NCI-H345 treated with DMSO at 0.1 percent for 48 hours (cell line): ENCODE results near the gene APOBEC3A.
"Not testable (repeated sequence)": the region's sequence is repeated elsewhere in the genome, so short reads cannot be mapped to it uniquely, and the experiment has no call there.

ENCODE experiments used
- DNase-seq: peaks from one replicate; lab custom pipeline; 2025; ENCODE audit not compliant: unreplicated experiment; lab: John Stamatoyannopoulos, UW

Gene APOBEC3A

GRCh38 chr22:38957808-38958650, 620 bp downstream of the APOBEC3A start:
- DNase-seq, result no peak

- DNase-seq, result not testable (repeated sequence)
Observed at GRCh38 chr22:38958651-38958943, 1.2 kb downstream of the APOBEC3A start.

GRCh38 chr22:38959590-38959989, 2.2 kb downstream of the APOBEC3A start:
- no peak for DNase-seq

GRCh38 chr22:38960673-38961072, 3.3 kb downstream of the APOBEC3A start:
- not testable (repeated sequence) for DNase-seq

- not testable (repeated sequence) for DNase-seq
Observed at GRCh38 chr22:38963291-38963738, 5.9 kb downstream of the APOBEC3A start.

- no peak for DNase-seq
Observed at GRCh38 chr22:38963872-38964271, 6.5 kb downstream of the APOBEC3A start.

DNA sequence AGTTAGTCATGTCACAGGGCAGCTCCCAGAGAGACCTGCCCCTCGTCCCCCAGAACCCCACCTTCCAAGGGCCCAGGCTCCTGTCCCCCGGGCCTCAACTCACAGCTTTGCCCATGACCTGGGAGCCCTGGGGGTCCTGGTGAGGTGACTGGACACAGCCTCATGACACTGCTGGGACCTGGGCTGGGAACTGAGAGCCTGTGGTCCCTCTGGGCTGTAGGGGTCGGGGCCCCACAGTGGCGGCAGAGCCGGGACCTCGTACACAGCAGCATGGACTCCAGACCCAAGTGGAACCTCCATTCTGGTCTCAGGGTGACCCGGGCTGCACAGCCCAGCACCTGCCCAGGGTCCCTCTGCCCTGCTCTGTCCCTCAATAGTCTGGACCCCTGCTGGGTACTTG, 6.9 kb downstream of the APOBEC3A start:
- DNase-seq, result no peak

DNA sequence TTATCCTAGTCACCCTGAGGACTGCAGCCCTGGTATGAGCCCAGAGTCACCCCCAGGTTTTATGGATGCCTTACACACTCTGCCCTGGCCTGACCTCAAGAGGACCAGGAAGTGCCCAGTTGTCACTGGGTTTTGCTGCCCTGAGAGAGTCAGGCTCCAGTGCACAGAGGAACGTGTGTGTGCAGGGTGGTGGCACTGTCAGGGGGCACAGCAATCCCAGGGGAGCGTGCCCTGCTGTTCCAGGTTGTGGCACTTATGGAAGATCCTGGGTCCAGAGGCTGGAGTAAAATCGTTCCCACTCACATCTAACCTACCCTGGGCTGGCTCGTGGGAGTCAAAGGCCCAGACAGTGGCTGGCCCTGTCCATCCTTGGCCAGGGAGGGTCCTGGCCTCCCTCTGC, 7.6 kb downstream of the APOBEC3A start:
- no peak for DNase-seq

DNA sequence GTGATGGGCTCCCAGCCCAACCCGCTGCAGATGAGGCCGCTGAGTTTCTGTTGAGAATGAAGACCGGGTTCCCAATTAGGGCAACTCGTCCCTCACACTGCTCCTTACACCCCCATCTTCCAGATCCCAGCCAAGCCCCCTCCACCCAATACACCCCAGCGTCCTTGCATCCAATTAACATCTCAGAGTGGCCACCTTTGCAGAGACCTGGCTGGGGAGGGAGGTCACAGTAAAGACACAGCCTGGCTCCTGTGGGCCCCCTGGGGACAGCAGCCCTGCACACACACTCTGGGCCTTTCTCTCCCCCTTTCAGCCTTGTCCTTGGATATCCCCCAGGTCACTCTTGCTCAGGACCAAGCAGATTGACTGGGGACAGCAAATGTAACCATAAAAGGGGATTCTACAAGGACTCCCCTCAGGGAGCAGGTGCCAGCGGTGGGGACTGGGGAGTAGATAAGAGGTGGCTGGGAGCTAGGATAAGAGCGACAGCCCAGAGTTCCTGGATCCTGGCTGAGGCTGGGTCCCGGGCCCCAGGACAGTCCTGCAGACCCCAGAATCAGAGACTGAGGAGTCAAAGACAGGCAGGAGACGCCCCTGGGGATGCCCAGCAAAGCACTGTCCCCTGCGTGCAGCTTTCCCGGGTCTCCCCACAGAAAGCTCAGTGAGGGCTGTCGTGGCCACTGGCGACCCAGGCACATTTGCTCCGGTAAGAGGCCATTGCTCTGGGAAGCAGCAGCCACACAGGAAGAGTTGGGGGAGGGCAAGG, 8.4 kb downstream of the APOBEC3A start:
- no peak for DNase-seq

DNA sequence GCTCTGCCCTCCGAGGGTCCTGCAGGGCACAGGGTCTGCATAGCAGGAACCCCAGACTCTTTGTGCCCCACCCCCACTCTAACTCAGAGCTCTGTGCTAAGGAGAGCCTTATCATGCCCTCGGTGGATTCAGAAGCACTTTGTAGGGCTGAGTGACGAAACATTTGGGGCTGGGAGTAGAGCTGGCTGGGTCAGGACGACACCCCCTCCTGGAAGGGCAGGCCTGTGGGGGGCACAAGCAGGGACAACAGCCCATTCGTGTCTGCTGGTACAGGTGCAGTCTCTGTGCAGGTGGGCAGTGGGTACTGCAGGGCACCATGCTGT, 8.9 kb downstream of the APOBEC3A start:
- no peak for DNase-seq

GRCh38 chr22:38966942-38967341, 9.5 kb downstream of the APOBEC3A start:
- DNase-seq, result no peak

GRCh38 chr22:38967451-38968450, 10.3 kb downstream of the APOBEC3A start:
- DNase-seq, result no peak

- no peak for DNase-seq
Observed at GRCh38 chr22:38968801-38969200, 11.4 kb downstream of the APOBEC3A start.

DNA sequence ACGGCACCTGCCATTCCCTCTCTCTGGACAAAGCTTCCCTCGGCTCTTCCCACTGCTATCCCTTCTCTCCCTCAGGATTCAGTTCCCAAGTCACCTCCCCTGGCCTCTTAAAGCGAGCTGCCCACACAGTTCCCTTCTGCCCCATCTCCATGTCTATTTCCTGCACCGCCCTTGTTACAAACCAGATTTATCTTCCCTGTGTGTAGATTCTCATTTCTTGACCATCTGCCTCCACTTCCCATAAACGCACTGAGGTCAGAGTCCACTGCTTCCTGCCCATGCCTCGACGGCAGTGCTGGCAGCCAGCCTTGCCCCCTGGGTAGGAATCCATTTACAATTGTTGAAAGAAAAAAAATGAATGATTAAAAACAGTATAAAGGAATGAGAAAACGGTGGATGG, 13.1 kb downstream of the APOBEC3A start:
- DNase-seq, result no peak

DNA sequence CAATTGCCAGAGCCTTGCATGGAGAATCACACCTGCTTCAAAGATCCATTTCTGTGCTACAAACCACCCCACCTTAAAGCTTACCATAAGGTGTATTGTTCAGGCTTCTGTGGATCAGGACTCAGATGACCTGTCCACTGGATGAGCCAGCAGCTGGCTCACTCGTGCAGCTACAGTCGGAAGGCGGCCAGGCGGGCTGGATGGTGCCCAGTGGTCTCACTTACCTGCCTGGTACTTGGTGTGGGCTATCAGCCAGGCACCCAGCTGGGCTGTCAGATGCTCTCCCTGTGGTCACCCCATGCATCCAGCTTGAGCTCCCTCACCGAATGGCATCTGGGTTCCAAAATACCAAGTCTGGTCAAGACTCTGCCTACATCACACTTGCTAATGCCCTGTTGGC, 13.8 kb downstream of the APOBEC3A start:
- DNase-seq, result no peak

- no peak for DNase-seq
Observed at GRCh38 chr22:38971791-38972190, 14.4 kb downstream of the APOBEC3A start.

DNA sequence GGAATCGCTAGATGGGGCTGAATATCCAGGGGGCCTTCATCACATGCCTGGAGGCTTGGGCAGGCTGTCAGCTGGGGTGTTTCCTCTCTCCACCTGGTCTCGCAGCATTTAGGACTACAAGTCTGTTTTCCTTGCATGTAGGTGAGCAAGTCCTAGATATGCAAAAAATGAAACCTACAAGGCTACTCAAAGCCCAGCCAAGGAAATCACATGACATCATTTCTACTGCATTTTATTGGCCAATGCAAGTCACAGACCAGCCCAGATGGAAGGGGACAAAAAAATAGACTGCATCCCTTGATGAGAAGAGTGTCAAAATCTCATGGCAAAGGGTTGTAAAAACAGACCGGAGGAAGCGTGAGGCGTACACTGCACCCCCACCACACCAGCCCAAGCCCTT, 15.1 kb downstream of the APOBEC3A start:
- DNase-seq, result no peak

DNA sequence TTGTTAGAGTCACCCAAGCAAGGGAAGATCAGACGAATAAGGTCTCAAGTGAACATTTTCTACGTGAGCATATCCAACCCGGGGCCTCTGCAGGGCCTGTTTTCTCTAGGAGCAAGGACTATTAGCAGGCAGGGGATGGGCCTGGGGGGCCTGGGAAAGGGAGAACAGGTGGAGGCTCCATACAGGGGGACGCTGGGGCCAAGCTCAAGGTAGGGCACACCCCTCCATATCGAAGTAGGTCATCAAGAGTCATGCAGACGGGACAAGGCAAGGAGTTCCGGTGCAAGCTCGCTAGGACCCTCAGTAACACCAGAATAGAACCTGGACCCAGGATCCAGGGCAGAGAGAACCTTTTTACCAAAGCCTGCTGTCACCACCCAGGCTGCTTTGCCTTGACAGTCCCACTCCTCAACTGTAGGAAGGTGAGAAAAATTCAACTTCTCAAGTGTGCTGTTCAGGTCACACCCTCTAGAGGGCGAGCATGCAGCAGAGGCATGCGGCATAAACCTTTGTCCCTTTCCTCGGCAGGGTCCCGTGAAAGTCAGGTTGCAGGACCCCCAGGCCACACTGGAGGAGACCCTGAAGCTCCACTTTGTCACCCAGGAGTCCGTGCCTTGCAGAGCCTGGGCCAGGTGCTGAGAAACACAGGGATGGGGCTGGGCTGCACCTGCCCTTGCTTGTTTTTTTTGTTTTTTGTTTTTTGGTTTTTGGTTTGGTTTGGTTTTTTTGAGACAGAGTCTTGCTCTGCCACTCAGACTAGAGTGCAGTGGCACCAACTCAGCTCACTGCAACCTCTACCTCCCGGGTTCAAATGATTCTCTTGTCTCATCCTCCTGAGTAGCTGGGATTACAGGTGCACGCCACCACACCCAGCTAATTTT, 16.1 kb downstream of the APOBEC3A start:
- DNase-seq, result no peak

DNA sequence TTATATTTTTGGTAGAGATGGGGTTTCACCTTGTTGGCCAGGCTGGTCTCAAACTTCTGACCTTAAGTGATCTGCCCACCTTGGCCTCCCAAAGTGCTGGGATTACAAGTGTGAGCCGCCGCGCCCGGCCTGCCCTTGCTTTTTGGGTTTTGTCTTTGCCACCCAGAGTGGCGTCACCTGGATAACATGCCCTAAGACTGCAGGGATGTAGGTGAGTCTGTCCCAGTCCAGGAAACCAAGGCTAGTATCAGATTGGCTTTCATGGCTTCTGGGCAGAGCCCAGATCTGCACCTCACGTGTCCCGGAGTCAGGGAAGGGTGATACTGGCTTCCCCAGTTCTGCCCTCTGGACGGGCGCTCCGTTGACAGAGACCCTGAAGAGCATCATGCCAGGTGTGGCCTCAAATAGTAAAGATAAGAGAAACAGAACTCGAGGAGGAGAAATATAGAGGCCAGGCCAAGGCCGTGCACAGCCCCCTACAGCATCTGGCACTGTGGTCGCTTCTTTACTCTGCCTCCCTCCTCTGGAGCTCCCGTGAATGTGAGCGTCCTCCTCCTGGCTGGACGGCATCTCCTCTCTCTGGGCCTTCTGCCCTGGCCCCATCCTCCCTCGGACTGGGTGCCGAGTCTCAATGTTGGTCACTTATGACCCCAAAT, 16.9 kb downstream of the APOBEC3A start:
- DNase-seq, result no peak

- DNase-seq, result no peak
Observed at GRCh38 chr22:38974826-38975175, 17.4 kb downstream of the APOBEC3A start.
